ENCODE measurements around the gene ARHGEF17. TPM values are rescaled to one million over a fixed set of nuclear protein-coding genes. Genes with fewer than 3 reads are reported as not detected.
"Not testable (repeated sequence)": the region's sequence is repeated elsewhere in the genome, so short reads cannot be mapped to it uniquely, and the experiment has no call there.

ARHGEF17 gene
- total RNA-seq, 1 experiment from 2014 or later, result 22.3 TPM

GRCh38 chr11:73271936-73272679 is 36.0 kb upstream of the ARHGEF17 start, which contains the start of gene P2RY6:
Gene P2RY6 (plus strand): TSS chr11:73272338. CDS start chr11:73296519, 24,181 bp downstream.
- Mint-ChIP-seq H3K4me3 (ENCODE audit: low read depth, unreplicated experiment) (no peak within 1 kb of the TSS), H3K27ac (ENCODE audit: unreplicated experiment) (no peak within 1 kb of the TSS)
- no TSS peak for BruUV-seq (replicated peaks)

GRCh38 chr11:73272680-73273038 is 35.4 kb upstream of the ARHGEF17 start:
- H3K9me3 Mint-ChIP-seq (ENCODE audit: low read depth, unreplicated experiment), result no peaks in the 10 kb centered on the region
- intact Hi-C loops (cut with micrococcal nuclease; ENCODE audit: unreplicated experiment), result no loop called here
- H3K36me3 Mint-ChIP-seq (ENCODE audit: insufficient read depth, unreplicated experiment), result no peaks in the 10 kb centered on the region
- DNase-seq, result no peak
- no peak overlapping the region for H3K4me3 Mint-ChIP-seq (ENCODE audit: low read depth, unreplicated experiment)
- H3K27ac Mint-ChIP-seq (ENCODE audit: unreplicated experiment), result no peak overlapping the region
- no peak for TF ChIP-seq CTCF (IDR thresholded peaks at IDR 0.05; ENCODE audit: unreplicated experiment)
- H3K27me3 Mint-ChIP-seq (ENCODE audit: unreplicated experiment), result peaks cover 25% of the 10 kb centered on the region
- H3K4me1 Mint-ChIP-seq (ENCODE audit: low read depth, unreplicated experiment), result peaks cover 9% of the 10 kb centered on the region
- CTCF ChIA-PET, result no interaction called here
- no TSS peak for BruUV-seq (replicated peaks)

More at GRCh38 chr11:73271936-73272679, 36.0 kb upstream of the ARHGEF17 start, which contains the start of gene P2RY6:
- intact Hi-C loops (cut with micrococcal nuclease; ENCODE audit: unreplicated experiment), result no loop called here
- no peak for TF ChIP-seq CTCF (IDR thresholded peaks at IDR 0.05; ENCODE audit: unreplicated experiment)
- DNase-seq, result no peak
- CTCF ChIA-PET, result no interaction called here
- Mint-ChIP-seq H3K9me3 (ENCODE audit: low read depth, unreplicated experiment) (no peaks in the 10 kb centered on the region), H3K27me3 (ENCODE audit: unreplicated experiment) (peaks cover 31% of the 10 kb centered on the region), H3K36me3 (ENCODE audit: insufficient read depth, unreplicated experiment) (no peaks in the 10 kb centered on the region), H3K4me1 (ENCODE audit: low read depth, unreplicated experiment) (peaks cover 9% of the 10 kb centered on the region)

- no peak for TF ChIP-seq CTCF (IDR thresholded peaks at IDR 0.05; ENCODE audit: unreplicated experiment)
- intact Hi-C loops (cut with micrococcal nuclease; ENCODE audit: unreplicated experiment), result no loop called here
- no TSS peak for BruUV-seq (replicated peaks)
- H3K36me3 Mint-ChIP-seq (ENCODE audit: insufficient read depth, unreplicated experiment), result no peaks in the 10 kb centered on the region
- no peak overlapping the region for H3K27ac Mint-ChIP-seq (ENCODE audit: unreplicated experiment)
- H3K4me3 Mint-ChIP-seq (ENCODE audit: low read depth, unreplicated experiment), result no peak overlapping the region
- CTCF ChIA-PET, result no interaction called here
- H3K4me1 Mint-ChIP-seq (ENCODE audit: low read depth, unreplicated experiment), result peaks cover 9% of the 10 kb centered on the region
- DNase-seq, result no peak
- no peaks in the 10 kb centered on the region for H3K9me3 Mint-ChIP-seq (ENCODE audit: low read depth, unreplicated experiment)
- peaks cover 23% of the 10 kb centered on the region for H3K27me3 Mint-ChIP-seq (ENCODE audit: unreplicated experiment)
These were observed 34.7 kb upstream of the ARHGEF17 start for GRCh38 chr11:73273222-73273895.

GRCh38 chr11:73274191-73274590 is 33.9 kb upstream of the ARHGEF17 start:
- H3K27ac Mint-ChIP-seq (ENCODE audit: unreplicated experiment); H3K36me3 Mint-ChIP-seq (ENCODE audit: insufficient read depth, unreplicated experiment); CTCF ChIA-PET; H3K4me3 Mint-ChIP-seq (ENCODE audit: low read depth, unreplicated experiment); H3K9me3 Mint-ChIP-seq (ENCODE audit: low read depth, unreplicated experiment); H3K4me1 Mint-ChIP-seq (ENCODE audit: low read depth, unreplicated experiment); intact Hi-C loops (cut with micrococcal nuclease; ENCODE audit: unreplicated experiment); DNase-seq; BruUV-seq (replicated peaks): not testable (repeated sequence)
- H3K27me3 Mint-ChIP-seq (ENCODE audit: unreplicated experiment), result peaks cover 23% of the 10 kb centered on the region

Data from Calu3 (cell line).